HepG2 (cell line): Measurements from ENCODE around the gene KAZALD1. TPM values are rescaled to one million over a fixed set of nuclear protein-coding genes. Genes with fewer than 3 reads are reported as not detected.
A peak's percentile ranks its signal among the peaks of the same experiment; 100 is the strongest.

Source experiments
- ELK4 ChIP-seq: sonication (generic); formaldehyde crosslinking; IDR thresholded peaks from 2 replicates; pipeline ENCODE4 v1.9.0; 2021; ENCODE audit warnings: missing genetic modification reagents, borderline replicate concordance
- GABPA ChIP-seq, 2 experiments: IDR thresholded peaks; 2 replicates each; pipeline ENCODE4 v1.6.1; 2011 to 2016; ENCODE audit warnings: low read depth in 2 of 2, low read length in 1 of 2, missing biosample characterization in 1 of 2, missing genetic modification characterization in 1 of 2
- HMGXB3 ChIP-seq: sonication (generic); formaldehyde crosslinking; IDR thresholded peaks from 2 replicates; pipeline ENCODE4 v1.4.0; 2020; ENCODE audit warnings: missing genetic modification reagents, borderline replicate concordance
- IRF2 ChIP-seq: IDR thresholded peaks from 2 replicates; pipeline ENCODE4 v1.6.1; 2018; ENCODE audit warnings: missing genetic modification reagents, missing compliant biosample characterization
- NFKB2 ChIP-seq: sonication (generic); formaldehyde crosslinking; IDR thresholded peaks from 2 replicates; pipeline ENCODE4 v1.4.0; 2020; ENCODE audit warnings: missing genetic modification reagents, borderline replicate concordance
- YEATS2 ChIP-seq: sonication (generic); formaldehyde crosslinking; IDR thresholded peaks from 2 replicates; pipeline ENCODE4 v1.4.0; 2020; ENCODE audit warnings: missing genetic modification reagents, borderline replicate concordance
- ZBTB1 ChIP-seq: sonication (generic); formaldehyde crosslinking; IDR thresholded peaks from 2 replicates; pipeline ENCODE4 v1.4.0; 2020; ENCODE audit warnings: missing genetic modification reagents, borderline replicate concordance
- ZBTB34 ChIP-seq: sonication (generic); formaldehyde crosslinking; IDR thresholded peaks from 2 replicates; pipeline ENCODE4 v1.8.0; 2022; ENCODE audit warnings: mild to moderate bottlenecking, missing genetic modification reagents
- ZBTB46 ChIP-seq: sonication (generic); formaldehyde crosslinking; IDR thresholded peaks from 2 replicates; pipeline ENCODE4 v1.4.0; 2020; ENCODE audit warnings: mild to moderate bottlenecking, missing genetic modification reagents, borderline replicate concordance
- ZFP37 ChIP-seq: sonication (generic); formaldehyde crosslinking; IDR thresholded peaks from 2 replicates; pipeline ENCODE4 v1.4.0; 2020; ENCODE audit warnings: missing genetic modification reagents, borderline replicate concordance
- ZGPAT ChIP-seq: IDR thresholded peaks from 2 replicates; pipeline ENCODE4 v1.6.1; 2016; ENCODE audit warnings: mild to moderate bottlenecking
- ZNF124 ChIP-seq: sonication (generic); formaldehyde crosslinking; IDR thresholded peaks from 2 replicates; pipeline ENCODE4 v1.4.0; 2020; ENCODE audit warnings: missing genetic modification reagents
- ZNF333 ChIP-seq: sonication (generic); formaldehyde crosslinking; IDR thresholded peaks from 2 replicates; pipeline ENCODE4 v1.4.0; 2020; ENCODE audit warnings: mild to moderate bottlenecking, missing genetic modification reagents, borderline replicate concordance
- ZNF605 ChIP-seq: sonication (generic); formaldehyde crosslinking; IDR thresholded peaks from 2 replicates; pipeline ENCODE4 v1.8.0; 2022; ENCODE audit warnings: mild to moderate bottlenecking, missing genetic modification reagents
- ZNF747 ChIP-seq: sonication (generic); formaldehyde crosslinking; IDR thresholded peaks from 2 replicates; pipeline ENCODE4 v1.8.1; 2023; ENCODE audit warnings: missing genetic modification reagents, mild to moderate bottlenecking, borderline replicate concordance
- ZNF768 ChIP-seq: sonication (generic); formaldehyde crosslinking; IDR thresholded peaks from 2 replicates; pipeline ENCODE4 v1.4.0; 2020; ENCODE audit warnings: missing genetic modification reagents
- ZNF792 ChIP-seq: IDR thresholded peaks from 2 replicates; pipeline ENCODE4 v1.6.1; 2016
- polyA plus RNA-seq, 8 experiments: library from polyadenylated mRNA; depleted of rRNA in 3 of 8; stranded (reverse) in 7 of 8; unstranded in 1 of 8; fragments of >200 nt; fragmentation: Illumina TruSeq in 4 of 8; extraction: Trizol in 4 of 8; gene quantifications; 2 replicates each; pipeline versions ENCODE4 v1.2.1 to v1.2.3, GENCODE V29; 2011 to 2016; ENCODE audit warnings: low read depth in 4 of 8, missing spikeins in 1 of 8, mixed read lengths in 1 of 8; ENCODE audit not compliant: insufficient read depth in 1 of 8
- total RNA-seq, 5 experiments: library from RNA; depleted of rRNA; stranded (reverse); fragments of >200 nt; fragmentation: Illumina TruSeq; extraction: Trizol; gene quantifications; 2 replicates each; pipeline ENCODE4 v1.2.3, GENCODE V29; 2016; ENCODE audit warnings: low read depth in 1 of 5

Gene KAZALD1
- total and polyA plus RNA-seq, 2 of the 13 experiments (the other 11 are each of a cell fraction or from before 2014, with no cell fraction given), result 16.7 to 27.7 TPM

- TF ChIP-seq ELK4 (CRISPR knock-in tag) (no peak), ZNF747 (CRISPR knock-in tag) (no peak), ZNF792 (0 out of 2 replicates have a peak, but pooled peaks have one; percentile 15), HMGXB3 (no peak), ZBTB34 (CRISPR knock-in tag) (no peak), ZNF605 (CRISPR knock-in tag) (no peak), GABPA (IDR thresholded peaks at IDR 0.05; ENCODE audit: low read depth, low read length) (no peak), GABPA (CRISPR knock-in tag; IDR thresholded peaks at IDR 0.05; ENCODE audit: low read depth) (no peak), ZNF124 (no peak), ZFP37 (peak; percentile 33; the same call in 1 of the 2 replicates), ZNF333 (CRISPR knock-in tag) (no peak), IRF2 (CRISPR knock-in tag) (no peak), YEATS2 (CRISPR knock-in tag) (no peak), ZBTB1 (CRISPR knock-in tag) (no peak), ZNF768 (CRISPR knock-in tag) (peak; percentile 8; the same call in 1 of the 2 replicates), ZBTB46 (CRISPR knock-in tag) (no peak), NFKB2 (CRISPR knock-in tag) (peak; percentile 42; the same call in 1 of the 2 replicates), ZGPAT (CRISPR knock-in tag) (no peak)
These were observed 29.8 kb upstream of the KAZALD1 start (continued) for GRCh38 chr10:101031796-101032636.
